GM12878 (cell line): ENCODE measurements around the gene CBFA2T3. TPM values are rescaled to one million over a fixed set of nuclear protein-coding genes. Genes with fewer than 3 reads are reported as not detected.

Experiments used
- BCL3 ChIP-seq: IDR thresholded peaks from 2 replicates; pipeline ENCODE4 v1.6.1; 2011; ENCODE audit warnings: borderline replicate concordance, low read depth, mild to moderate bottlenecking, moderate library complexity, low read length; ENCODE audit not compliant: insufficient read depth, poor library complexity, severe bottlenecking
- CBX3 ChIP-seq: fragments of 200-600 bp; sonication (generic); IDR thresholded peaks from 2 replicates; pipeline ENCODE4 v1.6.1; 2016; ENCODE audit warnings: low read depth, borderline replicate concordance
- CHD2 ChIP-seq: IDR thresholded peaks from 2 replicates; pipeline ENCODE4 v1.6.1; 2011; ENCODE audit warnings: low read depth, low read length, improper control_type of control experiment, borderline replicate concordance
- DPF2 ChIP-seq: fragments of 450-650 bp; IDR thresholded peaks from 2 replicates; pipeline ENCODE4 v1.6.1; 2017; ENCODE audit warnings: mild to moderate bottlenecking
- EP300 ChIP-seq, 2 experiments: fragments of 150-350 bp in 1 of 2; IDR thresholded peaks; 2 replicates each; pipeline ENCODE4 v1.6.1; 2011 to 2012; ENCODE audit warnings: low read depth in 2 of 2, low read length in 2 of 2, borderline replicate concordance in 1 of 2, improper control_type of control experiment in 1 of 2, inconsistent platforms in 1 of 2; ENCODE audit not compliant: control insufficient read depth in 1 of 2
- ETV6 ChIP-seq, 2 experiments: fragments of 450-650 bp in 1 of 2; IDR thresholded peaks in 1 of 2; conservative IDR thresholded peaks in 1 of 2; 2 replicates each; pipeline ENCODE4 v1.6.1; 2014; ENCODE audit warnings: antibody characterized with exemption in 1 of 2, borderline replicate concordance in 1 of 2, low read depth in 1 of 2, mild to moderate bottlenecking in 1 of 2, moderate library complexity in 1 of 2
- FOXM1 ChIP-seq: IDR thresholded peaks from 2 replicates; pipeline ENCODE4 v1.6.1; 2012; ENCODE audit warnings: low read depth, mild to moderate bottlenecking, inconsistent platforms, low read length, moderate library complexity
- GATAD2B ChIP-seq: fragments of 450-650 bp; conservative IDR thresholded peaks from 2 replicates; pipeline ENCODE4 v1.6.1; 2017; ENCODE audit warnings: low read depth, mild to moderate bottlenecking, moderate library complexity
- HDAC2 ChIP-seq: fragments of 200-600 bp; sonication (generic); IDR thresholded peaks from 2 replicates; pipeline ENCODE4 v1.6.1; 2017
- IKZF1 ChIP-seq: fragments of 450-650 bp; conservative IDR thresholded peaks from 2 replicates; pipeline ENCODE4 v1.6.1; 2017; ENCODE audit warnings: antibody characterized with exemption, mild to moderate bottlenecking
- IKZF2 ChIP-seq, 2 experiments: fragments of 450-650 bp; IDR thresholded peaks; 2 replicates each; pipeline ENCODE4 v1.6.1; 2017; ENCODE audit warnings: mild to moderate bottlenecking in 2 of 2, moderate library complexity in 2 of 2
- JUNB ChIP-seq: IDR thresholded peaks from 2 replicates; pipeline ENCODE4 v1.6.1; 2016; ENCODE audit warnings: antibody characterized with exemption, mild to moderate bottlenecking
- KAT2A ChIP-seq: conservative IDR thresholded peaks from 2 replicates; pipeline ENCODE4 v1.6.1; 2011; ENCODE audit warnings: low read depth, low read length; ENCODE audit not compliant: control insufficient read depth
- LARP7 ChIP-seq: fragments of 450-650 bp; IDR thresholded peaks from 2 replicates; pipeline ENCODE4 v1.6.1; 2017; ENCODE audit warnings: mild to moderate bottlenecking
- MAX ChIP-seq: IDR thresholded peaks from 2 replicates; pipeline ENCODE4 v1.6.1; 2012; ENCODE audit warnings: low read depth, low read length, improper control_type of control experiment
- MYB ChIP-seq: fragments of 150-350 bp; IDR thresholded peaks from 2 replicates; pipeline ENCODE4 v1.6.1; 2014; ENCODE audit warnings: mild to moderate bottlenecking, low read depth, low read length, borderline replicate concordance
- NFIC ChIP-seq: IDR thresholded peaks from 2 replicates; pipeline ENCODE4 v1.6.1; 2012; ENCODE audit warnings: low read depth, mild to moderate bottlenecking, inconsistent platforms, low read length, moderate library complexity
- POLR2AphosphoS2 ChIP-seq: IDR thresholded peaks from 2 replicates; pipeline ENCODE4 v1.6.1; 2011; ENCODE audit warnings: low read depth, mild to moderate bottlenecking, low read length, improper control_type of control experiment, moderate library complexity
- TBL1XR1 ChIP-seq: IDR thresholded peaks from 2 replicates; pipeline ENCODE4 v1.6.1; 2012; ENCODE audit warnings: low read depth, low read length, improper control_type of control experiment
- ZNF217 ChIP-seq: fragments of 450-650 bp; IDR thresholded peaks from 2 replicates; pipeline ENCODE4 v1.6.1; 2017; ENCODE audit warnings: antibody characterized with exemption, mild to moderate bottlenecking
- ZNF384 ChIP-seq: IDR thresholded peaks from 2 replicates; pipeline ENCODE4 v1.6.1; 2012; ENCODE audit warnings: low read depth, mild to moderate bottlenecking, low read length, improper control_type of control experiment, borderline replicate concordance
- ZNF592 ChIP-seq: fragments of 450-650 bp; IDR thresholded peaks from 2 replicates; pipeline ENCODE4 v1.6.1; 2017; ENCODE audit warnings: mild to moderate bottlenecking, moderate library complexity
- polyA plus RNA-seq, 11 experiments: library from polyadenylated mRNA; depleted of rRNA in 4 of 11; unstranded in 6 of 11; stranded (reverse) in 5 of 11; fragments of >200 nt; fragmentation: Nextera tagmentation in 4 of 11; fragmentation: Illumina TruSeq in 1 of 11; extraction: Ambion mirVana in 4 of 11; extraction: Trizol in 1 of 11; gene quantifications; 1 replicate in 1 of 11; 2 replicates in 10 of 11; pipeline versions ENCODE4 v1.2.1 to v1.2.3, GENCODE V29; 2011 to 2016; ENCODE audit warnings: inconsistent platforms in 2 of 11, missing spikeins in 2 of 11, low read depth in 1 of 11
- total RNA-seq, 4 experiments: library from RNA; depleted of rRNA in 3 of 4; stranded (reverse); fragments of >200 nt in 3 of 4; fragmentation: Illumina TruSeq in 1 of 4; extraction: Trizol in 1 of 4; gene quantifications; 2 replicates each; pipeline versions ENCODE4 v1.2.1 to v1.2.3, GENCODE V29; 2013 to 2021
- TF ChIP-seq, protein P1 (sequence below): IDR thresholded peaks from 2 replicates; pipeline ENCODE4 v1.6.1; 2011; ENCODE audit warnings: low read depth, low read length, improper control_type of control experiment, borderline replicate concordance

CBFA2T3 gene
- total and polyA plus RNA-seq, 10 of the 15 experiments (the other 5 are each of a cell fraction or from before 2014, with no cell fraction given), result 0.69 to 42.6 (median 4.5) TPM

DNA sequence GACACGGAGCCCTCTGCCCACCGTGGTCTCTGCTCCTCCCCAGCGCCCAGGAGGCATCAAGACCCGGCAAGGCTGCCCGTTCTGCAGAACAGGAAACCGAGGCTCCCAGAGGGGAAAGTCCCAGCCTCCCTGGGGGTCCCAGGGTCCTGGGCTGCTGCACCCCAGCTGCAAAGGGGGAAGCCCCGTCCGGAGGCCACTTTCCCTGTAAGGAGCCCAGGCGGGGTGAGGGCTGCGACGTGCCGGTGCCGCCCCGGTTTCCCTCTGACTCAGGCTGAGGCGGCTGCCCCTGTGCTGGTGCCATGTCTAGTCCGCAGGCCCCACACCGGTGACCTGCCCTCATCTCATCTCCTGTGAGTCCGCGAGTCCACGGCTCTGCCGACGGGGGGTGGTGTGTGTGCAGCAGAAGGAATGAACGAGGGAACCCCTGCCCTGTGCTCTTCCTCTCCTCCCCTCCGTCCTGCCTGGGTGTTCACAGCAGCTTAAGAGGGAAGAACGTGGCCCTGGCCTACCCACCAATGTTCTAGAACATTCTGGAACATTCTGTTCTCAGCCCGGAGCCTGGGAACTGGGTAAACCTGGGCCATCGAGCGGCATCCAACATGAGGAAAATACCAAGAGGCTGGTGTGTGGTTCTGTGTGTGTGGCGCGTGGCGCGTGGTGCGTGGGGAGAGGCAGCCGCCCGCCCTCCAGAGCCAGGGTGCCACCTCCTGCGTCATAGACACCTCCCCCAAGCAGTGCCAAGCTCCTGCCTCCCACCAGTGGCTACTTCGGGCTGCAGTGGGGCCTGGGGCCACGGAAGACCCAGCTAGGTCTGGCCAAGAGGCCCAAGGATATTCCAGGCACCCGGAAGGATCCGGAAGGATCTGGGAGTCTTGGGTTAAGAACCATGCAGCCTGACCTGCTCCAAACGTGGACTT lies 7.0 kb upstream of the CBFA2T3 start (continued):
- TF ChIP-seq CHD2, result 0 out of 2 replicates have a peak, but pooled peaks have one; percentile 14
- peak; percentile 47 for TF ChIP-seq IKZF1
- peak in 1 of 2 experiments; percentile 26; a peak in 1 of 4 replicates for TF ChIP-seq EP300 (IDR thresholded peaks at IDR 0.05; ENCODE audit: borderline replicate concordance in 1 of 2, control insufficient read depth in 1 of 2, low read depth in 2 of 2, low read length in 2 of 2)
- TF ChIP-seq, protein P1, sequence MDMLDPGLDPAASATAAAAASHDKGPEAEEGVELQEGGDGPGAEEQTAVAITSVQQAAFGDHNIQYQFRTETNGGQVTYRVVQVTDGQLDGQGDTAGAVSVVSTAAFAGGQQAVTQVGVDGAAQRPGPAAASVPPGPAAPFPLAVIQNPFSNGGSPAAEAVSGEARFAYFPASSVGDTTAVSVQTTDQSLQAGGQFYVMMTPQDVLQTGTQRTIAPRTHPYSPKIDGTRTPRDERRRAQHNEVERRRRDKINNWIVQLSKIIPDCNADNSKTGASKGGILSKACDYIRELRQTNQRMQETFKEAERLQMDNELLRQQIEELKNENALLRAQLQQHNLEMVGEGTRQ, result no peak
- TF ChIP-seq ZNF592, result no peak
- peak; percentile 36 for TF ChIP-seq BCL3
- no peak for TF ChIP-seq HDAC2
- no peak for TF ChIP-seq FOXM1
- TF ChIP-seq TBL1XR1, result no peak
- TF ChIP-seq MAX, result 0 out of 2 replicates have a peak, but pooled peaks have one; percentile 9
- TF ChIP-seq NFIC, result no peak
- peak; percentile 48; the same call in 1 of the 2 replicates for TF ChIP-seq ZNF217
- TF ChIP-seq ETV6 (conservative IDR thresholded peaks at IDR 0.05 in 1 of 2, IDR thresholded peaks at IDR 0.05 in 1 of 2; ENCODE audit: borderline replicate concordance in 1 of 2, low read depth in 1 of 2), result peak in 1 of 2 experiments; percentile 52; a peak in 1 of 4 replicates
- no peak for TF ChIP-seq POLR2AphosphoS2
- TF ChIP-seq CBX3, result no peak
- peak; percentile 38; the same call in 1 of the 2 replicates for TF ChIP-seq JUNB
- peak; percentile 50 for TF ChIP-seq LARP7
- peak; percentile 79 for TF ChIP-seq DPF2
- TF ChIP-seq GATAD2B, result peak; percentile 28
- TF ChIP-seq IKZF2 (IDR thresholded peaks at IDR 0.05), result peak in 1 of 2 experiments; percentile 9; a peak in 1 of 4 replicates
- TF ChIP-seq ZNF384, result no peak
- TF ChIP-seq KAT2A, result no peak
- TF ChIP-seq MYB, result no peak
